Suprapubic skin (tissue), 4 donors: ENCODE measurements around the gene KRTAP10-6. TPM values are rescaled to one million over a fixed set of nuclear protein-coding genes. Genes with fewer than 3 reads are reported as not detected.
"Not testable (repeated sequence)": the region's sequence is repeated elsewhere in the genome, so short reads cannot be mapped to it uniquely, and the experiment has no call there.

Experiments used
- DNase-seq, 2 donors: peaks; one replicate each; pipeline ENCODE4 v3.0.0-alpha.2; 2019; ENCODE audit warnings: low spot score in 2 of 2
- H3K27ac ChIP-seq: fragments of 200-600 bp; sonication (generic); one replicate; pipeline ENCODE4 v1.5.1; 2019
- H3K27me3 ChIP-seq: fragments of 200-600 bp; sonication (generic); one replicate; pipeline ENCODE4 v1.5.1; 2019
- H3K36me3 ChIP-seq: fragments of 200-600 bp; sonication (generic); one replicate; pipeline ENCODE4 v1.5.1; 2019
- H3K4me1 ChIP-seq: fragments of 200-600 bp; sonication (generic); one replicate; pipeline ENCODE4 v1.5.1; 2019
- H3K4me3 ChIP-seq: fragments of 200-600 bp; sonication (generic); one replicate; pipeline ENCODE4 v1.5.1; 2019; ENCODE audit warnings: mild to moderate bottlenecking
- H3K9me3 ChIP-seq: fragments of 200-600 bp; sonication (generic); one replicate; pipeline ENCODE4 v1.5.1; 2019
- CTCF ChIP-seq, 2 donors: fragments of 200-600 bp in 1 of 2; fragments of 450-650 bp in 1 of 2; sonication (generic) in 1 of 2; IDR thresholded peaks; one replicate each; pipeline ENCODE4 v1.5.1; 2016 to 2019; ENCODE audit warnings: antibody characterized with exemption in 2 of 2, mild to moderate bottlenecking in 1 of 2, moderate library complexity in 1 of 2
- EP300 ChIP-seq: sonication (generic); formaldehyde crosslinking; IDR thresholded peaks from one replicate; pipeline ENCODE4 v1.6.1; 2017; ENCODE audit warnings: antibody characterized with exemption
- POLR2A ChIP-seq, 2 donors: fragments of 450-650 bp; IDR thresholded peaks; one replicate each; pipeline ENCODE4 v1.6.1; 2017; ENCODE audit warnings: antibody characterized with exemption in 2 of 2, mild to moderate bottlenecking in 2 of 2, moderate library complexity in 2 of 2
- POLR2AphosphoS5 ChIP-seq, 3 donors: sonication (generic); formaldehyde crosslinking; IDR thresholded peaks; one replicate each; pipeline ENCODE4 v1.6.1; 2017; ENCODE audit warnings: antibody characterized with exemption in 3 of 3
- WGBS: methylation state at CpG from one replicate; pipeline ENCODE4 v1.1.5; 2018; 5-methylcytosine and 5-hydroxymethylcytosine counted together
- total RNA-seq, 4 donors: library from RNA; depleted of rRNA; stranded (reverse); fragments of >200 nt; gene quantifications; one replicate each; pipeline ENCODE4 v1.1.0, GENCODE V29; 2016

KRTAP10-6 gene, protein sequence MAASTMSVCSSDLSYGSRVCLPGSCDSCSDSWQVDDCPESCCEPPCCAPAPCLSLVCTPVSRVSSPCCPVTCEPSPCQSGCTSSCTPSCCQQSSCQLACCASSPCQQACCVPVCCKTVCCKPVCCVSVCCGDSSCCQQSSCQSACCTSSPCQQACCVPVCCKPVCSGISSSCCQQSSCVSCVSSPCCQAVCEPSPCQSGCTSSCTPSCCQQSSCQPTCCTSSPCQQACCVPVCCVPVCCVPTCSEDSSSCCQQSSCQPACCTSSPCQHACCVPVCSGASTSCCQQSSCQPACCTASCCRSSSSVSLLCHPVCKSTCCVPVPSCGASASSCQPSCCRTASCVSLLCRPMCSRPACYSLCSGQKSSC
- total RNA-seq, result 1 to 10 TPM in 2 of 4 donors, not detected in 2; 2.0 to 3.1 TPM

DNA sequence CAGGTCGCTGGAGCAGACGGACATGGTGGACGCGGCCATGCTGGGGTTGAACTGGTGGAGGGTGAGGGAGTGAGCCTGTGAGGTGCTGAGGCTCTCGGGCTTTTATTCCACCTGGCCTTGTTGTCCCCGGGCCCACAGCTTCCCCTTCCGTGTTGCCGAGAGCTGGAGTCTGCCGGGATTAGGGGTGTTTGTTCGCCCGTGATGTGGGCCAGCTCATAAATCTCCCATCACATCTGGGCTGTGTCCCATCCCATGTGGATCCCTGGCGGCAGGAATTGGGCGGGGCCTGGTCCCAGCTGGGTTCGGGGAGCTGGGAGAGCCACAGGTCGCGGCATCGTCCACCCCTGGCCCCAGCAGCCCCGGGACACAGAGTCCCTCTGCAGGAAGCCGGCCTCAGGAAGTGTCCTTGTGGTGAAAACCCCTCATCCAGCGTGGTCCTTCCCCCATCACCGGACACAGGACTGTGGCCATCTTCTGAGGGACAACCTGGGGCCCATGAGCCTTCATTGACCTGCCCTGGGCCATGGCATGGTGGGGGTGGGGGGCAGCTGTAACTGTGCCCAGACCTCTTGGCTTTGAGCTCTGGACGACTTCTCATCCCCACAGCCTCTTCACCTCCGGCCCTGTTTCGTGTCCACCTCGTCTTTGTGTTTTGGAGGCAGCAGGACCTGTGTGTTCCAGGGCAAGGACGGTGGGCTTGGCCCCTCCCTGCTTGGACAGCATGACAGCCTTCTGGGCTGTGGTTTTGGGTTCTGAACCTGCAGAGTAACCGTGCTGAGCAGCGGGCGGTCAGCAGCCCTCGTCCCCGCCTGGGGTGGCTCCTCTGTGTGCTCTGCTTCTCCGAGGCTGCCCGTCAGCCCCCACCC lies at the start of gene KRTAP10-6:
Gene KRTAP10-6, minus strand, starts transcription at position 60 of the 866 bp plus-strand sequence. Its CDS starts 21 bp downstream, at position 39.
- Histone ChIP-seq H3K4me3 (no peak within 1 kb of the TSS), H3K36me3 (no peaks in the 10 kb centered on the region), H3K9me3 (no peaks in the 10 kb centered on the region), H3K4me1 (peaks cover 10% of the 10 kb centered on the region), H3K27ac (no peak within 1 kb of the TSS), H3K27me3 (peaks cover 38% of the 10 kb centered on the region)
- WGBS, result 73% methylated on average over 17 of the region's 33 CpGs
- TF ChIP-seq EP300 (no peak), POLR2A (IDR thresholded peaks at IDR 0.05) (no peak), POLR2AphosphoS5 (IDR thresholded peaks at IDR 0.05) (no peak)
- DNase-seq, result peak in 1 of 2 donors; percentile 72

- Histone ChIP-seq H3K27ac (no peak overlapping the region), H3K4me3 (no peak overlapping the region), H3K9me3 (no peaks in the 10 kb centered on the region), H3K27me3 (peaks cover 25% of the 10 kb centered on the region), H3K4me1 (no peaks in the 10 kb centered on the region), H3K36me3 (no peaks in the 10 kb centered on the region)
- 91% methylated on average over 5 of the region's 5 CpGs for WGBS
- peak in 1 of 2 donors; percentile 25 for DNase-seq
- no peak for TF ChIP-seq POLR2AphosphoS5 (IDR thresholded peaks at IDR 0.05)
- no peak for TF ChIP-seq EP300
Observed at GRCh38 chr21:44640761-44641160, 48.5 kb upstream of the KRTAP10-6 start.

DNA sequence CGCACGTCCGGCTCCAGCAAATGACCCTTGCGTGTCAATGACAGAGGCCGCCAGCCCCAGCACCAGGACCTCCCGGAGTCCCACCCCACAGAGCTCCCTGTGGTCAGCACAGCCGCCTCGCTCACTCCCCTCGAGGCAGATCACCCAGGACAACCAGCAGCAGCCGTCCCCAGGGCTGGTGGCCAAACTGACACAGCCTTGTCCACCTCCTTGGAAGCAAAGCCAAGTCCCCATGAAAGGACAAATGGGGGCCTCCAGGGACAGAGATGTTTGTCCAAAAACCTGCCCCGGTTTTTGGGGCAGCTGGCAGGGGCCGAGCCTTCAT lies 47.0 kb upstream of the KRTAP10-6 start:
- Histone ChIP-seq H3K9me3 (no peaks in the 10 kb centered on the region), H3K27me3 (peaks cover 25% of the 10 kb centered on the region), H3K36me3 (no peaks in the 10 kb centered on the region), H3K4me1 (no peaks in the 10 kb centered on the region), H3K27ac (no peak overlapping the region), H3K4me3 (no peak overlapping the region)
- 87% methylated on average over 4 of the region's 12 CpGs for WGBS
- TF ChIP-seq POLR2A (IDR thresholded peaks at IDR 0.05), result no peak
- TF ChIP-seq EP300, result no peak
- no peak for TF ChIP-seq POLR2AphosphoS5 (IDR thresholded peaks at IDR 0.05)
- no peak for DNase-seq

- not testable (repeated sequence) for H3K36me3 ChIP-seq, H3K27ac ChIP-seq, DNase-seq, H3K9me3 ChIP-seq, H3K4me1 ChIP-seq, H3K4me3 ChIP-seq
- H3K27me3 ChIP-seq, result peaks cover 25% of the 10 kb centered on the region
- 95% methylated on average over 10 of the region's 21 CpGs for WGBS
Observed at GRCh38 chr21:44638506-44639330, 46.4 kb upstream of the KRTAP10-6 start.

DNA sequence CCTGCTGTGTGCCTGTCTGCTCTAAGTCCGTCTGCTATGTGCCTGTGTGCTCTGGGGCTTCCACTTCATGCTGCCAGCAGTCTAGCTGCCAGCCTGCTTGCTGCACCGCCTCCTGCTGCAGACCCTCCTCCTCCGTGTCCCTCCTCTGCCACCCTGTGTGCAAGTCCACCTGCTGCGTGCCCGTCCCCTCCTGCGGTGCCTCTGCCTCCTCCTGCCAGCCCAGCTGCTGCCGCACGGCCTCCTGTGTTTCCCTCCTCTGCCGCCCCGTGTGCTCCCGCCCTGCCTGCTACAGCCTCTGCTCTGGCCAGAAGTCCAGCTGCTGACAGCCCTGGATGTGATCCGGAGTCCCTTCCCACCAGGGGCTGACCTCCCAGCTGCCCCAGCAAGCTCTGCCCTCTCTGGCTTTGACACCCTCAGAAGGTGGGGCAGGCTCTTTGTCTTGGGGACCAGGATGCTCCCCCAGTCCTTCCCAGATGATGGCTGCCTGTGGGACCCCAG lies 45.6 kb upstream of the KRTAP10-6 start:
- WGBS, result 87% methylated on average over 10 of the region's 12 CpGs

DNA sequence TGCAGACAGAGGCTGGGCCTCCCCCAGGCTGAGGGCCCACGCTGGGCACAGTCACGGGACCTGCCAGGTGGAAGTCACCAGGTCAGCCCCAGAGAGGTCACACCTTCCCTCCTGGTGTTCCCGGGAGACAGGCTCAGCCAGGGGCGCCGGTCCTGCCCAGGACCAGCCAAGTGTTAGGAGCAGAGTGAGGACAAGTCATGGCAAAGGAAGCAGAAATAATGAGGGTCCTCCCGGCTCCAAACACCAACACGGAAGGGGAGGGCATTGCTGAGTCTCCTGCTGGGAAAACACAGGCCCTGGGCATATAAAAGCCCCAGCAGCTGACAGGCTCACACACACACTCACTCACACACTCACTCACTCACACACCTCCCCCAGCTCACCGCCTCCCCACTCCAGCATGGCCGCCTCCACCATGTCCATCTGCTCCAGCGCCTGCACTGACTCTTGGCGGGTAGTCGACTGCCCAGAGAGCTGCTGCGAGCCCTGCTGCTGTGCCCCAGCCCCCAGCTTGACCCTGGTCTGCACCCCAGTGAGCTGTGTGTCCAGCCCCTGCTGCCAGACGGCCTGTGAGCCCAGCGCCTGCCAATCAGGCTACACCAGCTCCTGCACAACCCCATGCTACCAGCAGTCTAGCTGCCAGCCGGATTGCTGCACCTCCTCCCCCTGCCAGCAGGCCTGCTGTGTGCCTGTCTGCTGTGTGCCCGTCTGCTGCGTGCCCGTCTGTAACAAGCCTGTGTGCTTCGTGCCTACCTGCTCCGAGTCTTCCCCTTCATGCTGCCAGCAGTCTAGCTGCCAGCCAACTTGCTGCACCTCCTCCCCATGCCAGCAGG lies 44.9 kb upstream of the KRTAP10-6 start, which contains the start of gene KRTAP10-10:
Gene KRTAP10-10, plus strand, starts transcription at position 339 of the 833 bp plus-strand sequence. Its CDS starts 62 bp downstream, at position 401.
- DNase-seq, result no peak
- Histone ChIP-seq H3K4me1 (no peaks in the 10 kb centered on the region), H3K27ac (no peak within 1 kb of the TSS), H3K9me3 (no peaks in the 10 kb centered on the region), H3K36me3 (no peaks in the 10 kb centered on the region), H3K4me3 (no peak within 1 kb of the TSS), H3K27me3 (peaks cover 21% of the 10 kb centered on the region)
- TF ChIP-seq POLR2A (IDR thresholded peaks at IDR 0.05) (no peak), POLR2AphosphoS5 (IDR thresholded peaks at IDR 0.05) (no peak), CTCF (IDR thresholded peaks at IDR 0.05) (no peak), EP300 (no peak)
- 47% methylated on average over 19 of the region's 21 CpGs for WGBS

More for the DNA sequence above, 45.6 kb upstream of the KRTAP10-6 start:
- H3K36me3 ChIP-seq, DNase-seq, H3K4me3 ChIP-seq, H3K27ac ChIP-seq, H3K4me1 ChIP-seq, H3K9me3 ChIP-seq: not testable (repeated sequence)
- H3K27me3 ChIP-seq, result peaks cover 25% of the 10 kb centered on the region
